Stimulated activated CD8-positive, alpha-beta memory T cell treated with anti-CD3 and anti-CD28 coated beads, Interleukin-12 subunit alpha, Interleukin-12 subunit beta, amount 100 ng/mL, for 4 hours (primary cell): ENCODE measurements around the gene SUSD4.

Source experiments
- DNase-seq: peaks from one replicate; pipeline ENCODE4 v3.0.0-alpha.2; 2020; ENCODE audit warnings: low read depth

The SUSD4 gene

DNA sequence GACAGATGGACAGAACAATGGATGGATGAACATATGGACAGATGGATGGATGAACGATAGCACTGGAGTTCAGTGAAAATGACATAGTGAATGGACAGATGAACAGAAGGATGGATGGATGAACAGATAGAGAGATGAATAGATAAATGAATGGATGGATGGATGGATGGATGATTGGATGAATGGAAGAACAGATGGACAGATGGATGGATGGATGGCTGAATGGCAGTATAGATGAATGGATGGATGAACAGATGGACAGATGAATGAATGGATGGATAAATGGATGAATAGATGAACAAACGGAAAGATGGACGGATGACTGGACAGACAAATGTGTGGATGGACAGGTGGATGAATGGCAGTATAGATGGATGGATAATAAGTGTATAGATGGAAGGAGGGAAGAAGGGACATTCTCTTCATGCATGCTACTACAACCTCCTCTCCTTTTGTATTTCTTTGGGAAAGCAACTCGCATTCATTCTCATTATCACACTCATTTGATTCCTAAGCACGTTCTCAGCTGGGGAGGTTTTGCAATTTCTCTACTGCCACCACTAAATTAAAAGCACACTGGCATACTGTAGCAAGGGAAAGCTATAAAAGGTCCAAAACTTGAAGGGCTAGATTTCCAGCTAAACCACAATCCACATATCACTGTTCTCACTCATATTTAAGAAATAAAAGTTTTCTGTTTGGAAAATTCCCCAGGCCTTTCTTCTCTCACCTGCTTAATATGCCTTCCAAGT, 34.1 kb downstream of the SUSD4 start:
- DNase-seq = no peak

DNA sequence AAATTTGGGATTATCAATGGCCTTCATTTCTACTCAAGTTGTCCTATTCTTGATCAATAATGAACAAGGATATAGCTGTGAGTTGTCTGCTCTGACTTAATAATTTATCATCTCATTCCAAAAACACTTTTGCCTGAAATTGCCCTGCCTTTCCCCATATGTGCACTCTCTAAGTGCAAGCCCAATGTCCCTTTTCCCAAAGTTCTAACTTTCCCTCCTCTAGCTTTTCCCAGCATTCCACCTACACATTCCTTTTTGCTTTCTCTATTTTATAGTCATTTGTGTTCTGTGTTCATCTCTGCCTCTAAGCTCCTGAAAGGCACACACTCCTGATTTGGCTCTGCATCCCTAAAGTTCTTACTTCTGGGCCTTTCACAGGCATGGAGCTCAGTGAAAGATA, 34.7 kb downstream of the SUSD4 start:
- no peak for DNase-seq

DNA sequence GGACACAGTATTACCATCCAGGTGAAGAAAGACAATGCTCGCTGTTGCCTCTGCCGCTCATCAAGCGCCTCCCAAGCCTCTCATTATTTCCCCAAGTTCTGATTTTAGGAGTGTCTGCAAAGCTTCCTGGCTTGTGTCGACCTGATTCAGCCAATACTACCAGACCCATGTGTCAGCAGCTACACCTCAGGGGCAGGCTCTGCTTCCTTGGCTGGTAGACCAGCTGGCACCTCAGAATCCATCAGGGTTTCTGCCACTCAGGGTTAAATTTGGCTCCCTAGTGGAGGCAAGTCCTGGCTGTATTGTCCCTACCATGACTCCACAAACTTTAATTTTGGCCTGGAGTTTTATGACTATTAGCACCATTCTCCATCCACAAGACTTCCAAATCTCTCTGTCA, 35.4 kb downstream of the SUSD4 start:
- DNase-seq = no peak

DNA sequence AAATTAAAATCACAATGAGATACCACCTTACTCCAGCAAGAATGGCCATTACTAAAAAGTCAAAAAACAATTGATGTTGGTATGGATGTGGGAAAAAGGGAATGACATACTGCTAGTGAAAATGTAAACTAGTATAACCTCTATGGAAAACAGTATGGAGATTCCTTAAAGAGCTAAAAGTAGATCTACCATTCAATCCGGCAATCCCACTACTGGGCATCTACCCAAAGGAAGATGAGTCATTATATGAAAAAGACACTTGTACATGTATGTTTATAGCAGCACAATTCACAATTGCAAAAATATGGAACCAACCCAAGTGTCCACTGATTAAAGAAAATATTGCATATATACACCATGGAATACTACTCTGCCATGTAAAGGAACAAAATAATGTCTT, 37.2 kb downstream of the SUSD4 start:
- DNase-seq = no peak

DNA sequence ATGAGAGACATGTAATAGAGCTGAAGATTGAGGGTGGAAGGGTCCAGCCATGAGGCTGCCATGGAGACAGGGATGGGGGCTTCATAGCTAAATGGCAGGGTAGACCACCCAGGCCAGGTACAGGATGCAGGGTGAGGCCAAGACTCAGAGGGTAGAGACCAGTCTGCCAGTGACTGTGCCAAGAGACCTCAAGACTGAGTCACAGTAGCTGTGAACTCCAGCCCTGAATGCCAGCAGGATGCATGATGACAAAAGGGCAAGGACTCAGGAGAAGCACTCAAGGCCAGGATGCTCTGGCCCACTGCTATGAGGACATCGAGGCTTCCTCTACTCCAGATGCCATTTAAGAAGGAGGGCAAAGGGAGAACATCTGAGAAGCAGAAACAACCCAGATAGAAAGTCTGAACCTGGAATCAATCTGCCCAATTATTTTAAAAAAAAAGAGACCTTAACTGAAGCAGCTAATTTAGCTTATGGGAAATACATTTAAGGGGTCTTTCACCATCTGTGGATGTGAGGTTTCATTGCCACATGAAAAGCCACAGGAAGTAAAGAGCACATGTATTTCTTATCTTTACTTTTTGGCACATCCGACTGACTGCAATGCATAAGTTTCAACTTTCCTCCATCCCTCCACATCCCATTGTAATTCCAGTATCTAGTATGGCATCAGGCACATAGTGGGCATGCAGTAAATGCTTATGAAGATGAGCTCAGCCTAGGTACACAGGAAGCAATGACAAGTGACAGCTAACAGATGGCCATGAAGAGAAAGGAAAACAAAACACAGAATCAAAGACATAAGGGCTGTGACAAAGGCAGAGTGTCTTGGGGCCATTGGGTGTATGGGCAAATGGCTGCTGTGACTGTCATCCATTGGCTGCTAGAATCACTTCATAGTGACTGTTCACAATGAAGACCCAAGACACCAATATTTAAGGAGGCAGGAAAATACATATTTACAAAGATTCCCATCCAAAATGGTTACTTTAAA, 40.2 kb downstream of the SUSD4 start:
- DNase-seq = no peak

DNA sequence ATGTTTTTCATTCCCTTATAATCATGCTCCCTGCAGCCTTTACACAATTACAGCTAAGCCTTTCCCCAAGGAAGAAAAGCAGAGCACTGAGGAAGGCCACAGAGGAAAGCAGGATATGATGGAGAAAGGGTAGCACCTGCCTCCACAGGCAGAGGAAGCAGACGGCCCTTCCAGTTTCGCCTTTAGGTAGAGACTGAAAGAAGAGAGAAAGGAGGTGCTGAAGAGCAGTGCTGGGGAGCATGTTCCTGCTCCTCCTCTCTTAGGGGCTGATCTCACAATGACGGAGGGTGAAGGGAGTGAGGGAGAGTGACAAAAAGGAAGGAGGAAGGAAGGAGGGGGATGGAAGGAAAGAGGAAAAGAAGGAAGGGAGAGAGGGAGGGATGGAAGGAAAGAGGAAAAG, 41.1 kb downstream of the SUSD4 start:
- DNase-seq = no peak

DNA sequence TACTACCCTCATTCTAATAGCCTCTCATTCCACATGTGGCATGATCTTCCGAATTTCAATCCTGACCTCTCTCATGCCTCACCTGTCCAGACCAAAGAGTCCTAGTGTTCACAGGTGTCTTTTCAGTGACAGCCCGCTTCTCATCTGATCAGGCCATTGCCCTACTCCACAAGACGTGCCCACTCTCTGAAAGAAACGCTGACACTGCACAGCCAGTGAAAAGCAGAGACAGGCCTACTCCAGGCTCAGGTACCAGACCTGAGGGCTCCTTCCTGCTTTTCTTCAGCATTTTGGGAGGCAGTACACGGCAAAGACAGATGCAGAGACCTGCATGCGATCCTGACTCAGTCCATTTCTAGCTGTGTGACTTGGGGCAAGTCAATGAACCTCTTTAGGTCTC, 43.0 kb downstream of the SUSD4 start:
- DNase-seq = no peak

DNA sequence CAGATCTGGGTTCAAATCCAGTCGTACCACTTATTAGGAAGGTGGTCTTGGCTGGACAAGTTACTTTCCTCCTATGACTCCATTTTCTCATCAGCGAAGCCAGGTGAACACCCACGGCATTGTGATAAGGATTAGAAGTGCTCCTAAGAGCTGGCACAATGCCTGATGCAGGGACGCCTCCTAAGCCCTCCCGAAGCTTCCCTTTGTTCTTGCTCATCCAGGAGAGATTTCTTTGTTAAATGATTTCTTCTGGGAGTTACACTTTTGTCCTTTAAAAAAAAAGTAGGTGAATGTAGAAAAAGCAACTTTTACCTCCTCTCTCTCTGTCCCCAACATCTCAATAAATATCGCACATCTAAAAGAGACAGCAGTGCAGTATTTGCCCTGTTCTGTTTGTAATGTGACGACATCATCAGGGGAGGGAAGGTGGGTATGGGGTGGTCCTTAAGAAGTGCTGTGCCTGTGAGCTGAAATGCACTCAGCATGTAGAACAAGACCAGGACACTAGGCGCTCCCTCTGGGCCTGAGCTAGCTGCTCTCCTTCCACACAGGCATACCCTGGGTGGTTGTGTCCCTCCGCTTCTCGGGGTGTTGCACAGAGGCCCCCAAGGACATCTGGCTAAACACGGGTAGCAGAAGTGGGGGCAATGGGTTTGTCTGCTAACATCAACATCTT, 43.9 kb downstream of the SUSD4 start:
- DNase-seq = no peak

DNA sequence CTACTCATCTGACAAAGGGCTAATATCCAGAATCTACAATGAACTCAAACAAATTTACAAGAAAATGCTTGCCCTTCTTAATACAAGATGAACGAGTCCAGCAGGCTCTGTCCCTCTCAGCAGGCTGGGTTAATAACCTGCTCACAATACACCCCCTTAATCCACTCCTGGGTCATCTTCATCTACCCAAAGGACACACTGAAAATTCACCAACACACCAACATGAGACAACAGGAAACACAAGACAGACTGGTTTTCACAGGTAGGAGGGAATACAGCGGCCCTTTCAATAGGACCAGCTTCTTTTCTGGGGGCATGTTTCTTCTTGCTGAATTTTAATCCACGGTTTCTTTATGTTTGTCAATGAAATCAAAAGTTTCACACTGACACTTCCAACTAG, 44.6 kb downstream of the SUSD4 start:
- no peak for DNase-seq

DNA sequence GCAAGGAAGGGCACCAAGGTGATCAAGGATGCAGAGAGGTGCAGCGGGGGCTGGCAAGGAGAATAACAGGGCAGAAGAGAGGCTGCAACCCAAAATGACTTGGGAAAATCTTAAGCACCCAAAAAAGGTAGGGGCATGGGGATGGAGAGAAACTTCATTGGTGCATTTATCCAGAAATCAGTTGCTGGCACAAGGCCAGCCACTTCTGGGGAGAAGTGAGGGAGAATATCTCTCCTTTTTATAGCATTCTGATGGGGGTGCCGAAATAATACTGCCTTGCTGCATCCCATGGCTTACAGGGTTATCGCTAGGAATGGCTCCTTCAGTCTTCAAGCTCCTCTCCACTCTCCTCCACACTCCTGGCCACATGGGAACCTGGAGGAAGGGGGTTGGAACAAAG, 47.9 kb downstream of the SUSD4 start:
- DNase-seq = no peak

DNA sequence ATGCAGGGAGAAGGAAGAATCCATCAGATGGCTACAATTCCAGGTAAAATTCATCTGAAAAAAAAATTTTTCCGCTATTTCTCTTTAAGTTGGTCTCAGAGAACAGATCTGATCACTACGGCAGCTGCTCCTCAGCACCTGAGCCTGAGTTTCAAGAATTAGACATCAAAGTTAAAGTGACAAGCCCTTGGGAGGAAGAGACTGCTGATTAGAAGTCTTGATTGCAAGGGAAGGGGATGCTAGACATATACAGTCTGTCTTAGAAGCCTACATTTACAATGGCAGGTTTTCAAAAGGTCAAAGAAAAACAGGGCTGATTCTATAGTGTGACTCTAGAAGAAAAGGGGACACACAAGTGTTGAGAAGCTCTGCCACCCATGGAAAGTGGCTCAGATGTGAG, 48.3 kb downstream of the SUSD4 start:
- DNase-seq = no peak

DNA sequence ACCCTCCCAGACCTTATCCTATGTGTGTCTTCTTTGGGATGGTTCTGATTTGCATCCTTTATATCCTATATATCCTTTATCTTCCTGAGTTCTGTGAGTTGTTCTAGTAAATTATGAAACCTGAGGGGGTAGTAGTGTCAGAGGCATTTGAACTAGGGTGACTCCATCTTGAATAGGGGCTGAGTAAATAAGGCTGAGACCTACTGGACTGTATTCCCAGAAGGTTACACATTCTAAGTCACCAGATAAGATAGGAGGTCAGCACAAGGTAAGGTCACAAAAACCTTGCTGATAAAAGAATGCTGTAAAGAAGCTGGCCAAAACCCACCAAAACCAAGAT, 50.6 kb downstream of the SUSD4 start:
- no peak for DNase-seq

DNA sequence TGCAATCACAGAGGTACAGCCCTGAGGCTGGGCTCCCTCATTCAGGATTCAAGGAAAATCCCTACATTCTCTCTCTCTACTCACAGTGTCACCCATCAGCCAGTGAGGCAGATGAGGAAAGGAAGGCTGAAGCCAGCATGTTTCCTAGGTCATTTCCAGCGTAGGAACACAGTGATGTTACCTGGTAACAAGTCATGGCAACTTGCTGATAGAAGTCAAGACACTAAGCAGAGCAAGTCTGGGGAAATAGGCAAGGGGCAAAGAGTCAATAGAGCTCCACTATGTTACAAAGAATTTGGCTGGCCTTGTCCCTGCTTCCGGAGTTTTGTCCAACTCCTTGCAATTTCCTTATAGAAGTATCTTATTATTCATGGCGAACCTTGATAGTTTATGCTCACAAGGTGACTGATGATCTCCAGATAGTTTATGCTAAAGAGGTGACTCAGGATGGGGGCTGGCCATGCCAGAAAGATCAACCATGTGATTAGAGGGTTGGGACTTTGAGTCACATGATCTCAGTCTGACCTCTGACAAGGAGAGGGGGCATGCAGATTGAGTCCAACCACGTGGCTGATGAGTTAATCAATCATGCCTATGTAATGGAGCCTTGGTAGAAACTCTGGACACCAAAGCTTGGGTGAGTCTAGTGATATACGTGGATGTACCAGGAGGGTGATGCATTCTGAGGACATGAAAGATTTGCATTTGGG, 51.1 kb downstream of the SUSD4 start:
- no peak for DNase-seq

DNA sequence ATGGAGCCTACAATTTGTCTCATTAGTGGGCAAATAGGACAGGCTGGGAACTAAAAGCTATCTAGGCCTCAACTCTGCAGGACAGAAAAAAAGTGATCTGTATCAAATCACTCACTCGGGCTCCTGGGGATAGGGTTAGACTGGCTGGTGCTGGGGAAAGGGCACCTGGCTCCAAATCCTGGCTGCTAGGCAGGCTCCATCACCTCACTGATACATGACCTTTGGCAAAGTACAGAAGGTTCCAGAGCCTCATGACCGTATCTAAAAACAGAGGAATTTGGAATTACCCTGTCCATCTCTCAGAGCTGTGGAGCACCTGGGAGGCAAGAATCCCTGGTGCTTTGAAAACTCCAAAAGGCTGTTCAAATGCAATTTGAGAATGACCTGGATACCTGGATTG, 51.7 kb downstream of the SUSD4 start:
- no peak for DNase-seq

DNA sequence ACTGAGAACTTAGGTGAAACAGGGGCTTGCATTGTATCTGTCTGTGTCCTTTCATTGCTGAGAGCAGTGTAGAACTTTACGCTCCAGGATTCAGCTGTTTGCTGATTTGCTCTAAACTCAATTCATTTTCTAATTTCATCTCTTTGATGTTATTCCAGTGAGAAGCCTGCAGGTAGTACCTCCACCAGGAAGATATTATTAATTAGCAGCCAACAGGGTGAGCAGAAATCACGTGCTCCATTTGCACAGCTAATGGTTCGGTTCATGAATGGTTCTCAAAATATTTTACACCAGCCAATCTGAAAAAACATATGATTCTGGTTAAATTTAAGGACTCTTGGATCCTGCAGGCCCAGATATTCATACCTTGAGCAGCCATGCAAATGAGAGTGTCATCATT, 52.1 kb downstream of the SUSD4 start:
- DNase-seq = no peak

DNA sequence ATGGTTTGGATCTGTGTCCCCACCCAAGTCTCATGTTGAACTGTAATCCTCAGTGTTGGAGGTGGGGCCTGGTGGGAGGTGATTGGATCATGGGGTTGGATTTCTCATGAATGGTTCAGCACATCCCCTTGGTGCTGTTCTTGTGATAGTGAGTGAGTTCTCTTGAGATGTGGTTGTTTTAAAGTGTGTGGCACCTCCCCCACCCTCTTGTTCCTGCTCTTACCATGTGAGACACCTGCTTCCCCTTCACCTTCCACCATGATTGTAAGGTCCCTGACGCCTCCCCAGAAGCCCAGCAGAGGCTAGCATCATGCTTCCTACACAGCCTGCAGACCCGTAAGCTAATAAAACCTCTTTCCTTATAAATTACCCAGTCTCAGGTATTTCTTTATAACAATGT, 55.8 kb downstream of the SUSD4 start:
- no peak for DNase-seq

DNA sequence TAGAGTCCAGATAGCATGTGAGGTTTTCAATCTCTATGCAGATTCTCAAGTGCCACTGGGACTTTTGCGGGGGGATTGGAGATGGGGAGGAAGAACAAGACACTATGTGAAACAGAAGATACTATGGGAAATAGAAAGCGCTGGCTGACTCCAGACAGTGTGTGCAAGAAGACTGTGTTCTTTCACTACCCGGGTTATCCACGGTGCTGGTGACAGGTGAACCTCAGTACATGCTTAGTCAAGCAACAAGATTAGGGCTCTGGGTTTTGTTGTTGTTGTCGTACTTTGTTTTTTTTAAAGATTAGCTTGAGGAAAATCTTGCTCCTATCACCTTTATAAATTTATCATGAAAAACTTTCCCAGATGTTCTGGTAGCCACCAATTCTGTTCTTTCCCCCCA, 56.4 kb downstream of the SUSD4 start:
- DNase-seq = no peak

DNA sequence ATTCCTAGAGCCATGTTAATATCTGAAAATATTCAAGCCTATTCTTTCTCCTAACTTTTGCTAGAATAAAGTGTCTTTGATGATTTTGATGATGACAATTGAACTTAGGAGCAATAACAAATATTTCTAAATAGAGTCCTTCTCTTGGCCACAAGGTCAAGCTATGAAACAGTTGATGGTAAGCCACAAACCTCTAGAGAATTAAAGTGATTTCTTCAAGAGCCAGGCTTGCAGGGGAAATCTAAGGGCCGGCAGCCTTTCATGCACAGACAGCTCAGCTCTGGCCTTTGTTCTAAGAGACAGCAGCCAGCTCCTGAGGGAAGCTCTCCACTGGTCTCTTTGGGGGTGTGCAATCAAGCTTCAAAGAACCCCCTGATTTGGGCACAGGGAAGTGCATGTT, 59.0 kb downstream of the SUSD4 start:
- DNase-seq = no peak

DNA sequence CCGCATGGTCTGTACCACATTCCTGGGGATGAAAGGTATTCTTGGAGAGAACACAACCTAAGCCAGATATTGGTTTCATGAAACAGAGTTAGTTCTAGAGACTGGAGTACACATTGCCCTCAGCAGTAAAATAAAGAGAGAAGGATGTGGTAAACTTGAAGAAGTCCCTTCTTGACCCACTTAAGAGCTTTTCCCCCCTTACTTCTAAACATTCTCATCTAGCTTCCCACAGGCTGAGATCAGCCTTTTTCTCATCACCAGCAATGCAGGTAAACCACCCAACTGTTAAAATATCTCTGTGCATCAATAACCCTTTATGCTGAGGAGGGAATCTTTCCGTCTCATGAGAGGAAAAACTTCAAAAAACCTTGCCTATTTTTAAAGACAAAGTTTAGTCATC, 62.6 kb downstream of the SUSD4 start:
- no peak for DNase-seq

DNA sequence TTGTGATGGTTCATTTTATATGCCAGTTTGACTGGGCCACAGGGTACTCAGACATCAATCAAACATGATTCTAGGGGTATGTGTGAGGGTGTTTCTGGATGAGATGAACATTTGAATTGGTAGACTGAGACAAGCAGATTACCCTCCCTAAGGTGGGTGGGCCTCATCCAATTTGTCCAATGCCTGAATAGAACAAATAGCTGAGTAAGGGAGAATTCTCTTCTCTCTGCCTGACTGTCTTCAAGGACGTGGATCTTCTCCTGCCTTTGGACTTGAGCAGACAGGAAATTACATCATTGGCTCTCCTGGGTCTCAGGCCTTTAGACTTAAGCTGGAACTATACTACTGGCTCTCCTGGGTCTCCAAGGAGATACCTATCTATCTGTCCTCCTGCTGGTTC, 64.4 kb downstream of the SUSD4 start:
- no peak for DNase-seq

DNA sequence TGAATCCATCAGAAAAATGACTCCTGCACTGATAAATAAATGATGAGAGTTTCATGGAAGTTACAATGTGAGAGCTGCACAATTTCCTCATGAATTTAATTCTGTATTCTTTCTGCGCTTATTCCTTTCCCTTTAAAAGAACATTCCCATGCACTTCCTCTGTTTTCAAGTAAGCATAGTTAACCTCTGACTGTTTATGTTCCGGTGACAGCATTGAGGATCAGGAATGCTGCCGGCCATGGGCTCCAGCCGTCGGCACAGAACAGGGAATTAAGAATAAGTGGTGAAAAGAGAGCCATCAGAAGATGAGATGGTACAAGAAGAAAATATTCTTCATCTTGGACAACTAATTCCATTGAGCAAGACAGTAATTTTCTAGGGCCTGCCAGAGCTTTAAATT, 65.3 kb downstream of the SUSD4 start:
- no peak for DNase-seq

DNA sequence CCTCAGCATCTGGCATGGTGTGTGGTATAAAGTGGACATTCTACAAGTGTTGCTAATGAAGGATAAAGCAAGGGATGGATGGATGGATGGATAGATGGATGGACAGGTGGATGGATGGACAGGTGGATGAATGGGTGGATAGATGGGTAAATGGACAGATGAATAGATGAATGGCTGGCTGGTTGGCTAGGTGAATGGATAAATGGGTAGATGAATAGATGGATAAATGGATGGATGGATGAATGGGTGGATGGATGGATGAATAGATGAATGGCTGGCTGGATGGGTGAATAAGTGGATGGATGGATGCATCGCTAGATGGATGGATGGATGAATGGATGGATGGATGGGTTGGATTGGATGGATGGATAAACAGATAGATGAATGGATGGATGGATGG, 66.2 kb downstream of the SUSD4 start:
- DNase-seq = no peak
